ENCODE results near the gene CCDC159.
"Not testable (repeated sequence)": the region's sequence is repeated elsewhere in the genome, so short reads cannot be mapped to it uniquely, and the experiment has no call there.

CCDC159 gene

GRCh38 chr19:11346104-11346940, at the start of gene CCDC159, which contains the start of gene TMEM205:
Gene CCDC159, plus strand, starts transcription at chr19:11346519. Its CDS starts 88 bp downstream, at chr19:11346607.
Gene TMEM205, minus strand, starts transcription at chr19:11346268. Its CDS starts 649 bp downstream, at chr19:11345619.
- DNase-seq (ENCODE audit: low spot score): peak; percentile 98

- DNase-seq (ENCODE audit: low spot score): peak; percentile 44
Measured at GRCh38 chr19:11299946-11300810, 46.1 kb upstream of the CCDC159 start.

GRCh38 chr19:11300811-11301120, 45.6 kb upstream of the CCDC159 start:
- DNase-seq (ENCODE audit: low spot score): peak; percentile 61

- no peak for DNase-seq (ENCODE audit: low spot score)
Measured at GRCh38 chr19:11304936-11305335, 41.4 kb upstream of the CCDC159 start.

- no peak for DNase-seq (ENCODE audit: low spot score)
Measured at GRCh38 chr19:11306337-11306736, 40.0 kb upstream of the CCDC159 start.

GRCh38 chr19:11320278-11320995, 25.9 kb upstream of the CCDC159 start:
- not testable (repeated sequence) for DNase-seq (ENCODE audit: low spot score)

GRCh38 chr19:11321191-11322126, 24.9 kb upstream of the CCDC159 start:
- DNase-seq (ENCODE audit: low spot score): no peak

GRCh38 chr19:11322269-11323024, 23.9 kb upstream of the CCDC159 start:
- no peak for DNase-seq (ENCODE audit: low spot score)

GRCh38 chr19:11323601-11324078, 22.7 kb upstream of the CCDC159 start:
- DNase-seq (ENCODE audit: low spot score): no peak

- DNase-seq (ENCODE audit: low spot score): peak; percentile 83
Measured at GRCh38 chr19:11324079-11324661, 22.1 kb upstream of the CCDC159 start.

GRCh38 chr19:11324748-11325389, 21.4 kb upstream of the CCDC159 start:
- DNase-seq (ENCODE audit: low spot score): no peak

GRCh38 chr19:11325544-11325943, 20.8 kb upstream of the CCDC159 start:
- DNase-seq (ENCODE audit: low spot score): no peak

- no peak for DNase-seq (ENCODE audit: low spot score)
Measured at GRCh38 chr19:11330127-11330526, 16.2 kb upstream of the CCDC159 start.

- DNase-seq (ENCODE audit: low spot score): no peak
Measured at GRCh38 chr19:11331502-11331901, 14.8 kb upstream of the CCDC159 start.

GRCh38 chr19:11332822-11333221, 13.5 kb upstream of the CCDC159 start:
- no peak for DNase-seq (ENCODE audit: low spot score)

GRCh38 chr19:11333838-11334237, 12.5 kb upstream of the CCDC159 start:
- DNase-seq (ENCODE audit: low spot score): not testable (repeated sequence)

- no peak for DNase-seq (ENCODE audit: low spot score)
Measured at GRCh38 chr19:11335449-11336146, 10.7 kb upstream of the CCDC159 start.

GRCh38 chr19:11337080-11337479, 9.2 kb upstream of the CCDC159 start:
- no peak for DNase-seq (ENCODE audit: low spot score)

- no peak for DNase-seq (ENCODE audit: low spot score)
Measured at GRCh38 chr19:11338121-11338520, 8.2 kb upstream of the CCDC159 start.
